DND-41 (cell line): Measurements from ENCODE around the gene PROZ.
A peak's percentile ranks its signal among the peaks of the same experiment; 100 is the strongest.

Experiments
- ATAC-seq: fragments of 200-7000 bp; cut with Tn5 transposase; 3 replicates; pipeline ENCODE4 v1.9.1; 2021; ENCODE audit warnings: low read depth; ENCODE audit not compliant: insufficient read depth
- DNase-seq: peaks from one replicate; pipeline ENCODE4 v3.0.0-alpha.2; 2020
- H2AFZ ChIP-seq: 2 replicates; pipeline ENCODE4 v1.6.0; 2012; ENCODE audit warnings: low read depth, low read length
- H3K27ac ChIP-seq: 2 replicates; pipeline ENCODE4 v1.5.1; 2012; ENCODE audit warnings: low read length, inconsistent platforms
- H3K27me3 ChIP-seq: fragments of 200-600 bp; sonication (generic); 2 replicates; pipeline ENCODE4 v1.6.0; 2012; ENCODE audit warnings: low read length, mild to moderate bottlenecking, inconsistent platforms; ENCODE audit not compliant: insufficient read depth, poor library complexity
- H3K36me3 ChIP-seq: 2 replicates; pipeline ENCODE4 v1.5.1; 2012; ENCODE audit warnings: low read length, inconsistent platforms; ENCODE audit not compliant: insufficient read depth
- H3K4me1 ChIP-seq: 2 replicates; pipeline ENCODE4 v1.5.1; 2012; ENCODE audit warnings: mild to moderate bottlenecking, low read length; ENCODE audit not compliant: insufficient read depth
- H3K4me2 ChIP-seq: 2 replicates; pipeline ENCODE4 v1.6.0; 2012; ENCODE audit warnings: mild to moderate bottlenecking, moderate library complexity, low read length, inconsistent platforms; ENCODE audit not compliant: insufficient read depth
- H3K4me3 ChIP-seq, 2 experiments: fragments of 200-600 bp in 1 of 2; shearing (Covaris generic) in 1 of 2; 2 replicates each; pipeline ENCODE4 v1.5.1; 2012 to 2016; ENCODE audit warnings: inconsistent platforms in 2 of 2, low read length in 2 of 2, mild to moderate bottlenecking in 2 of 2, low read depth in 1 of 2, moderate library complexity in 1 of 2
- H3K79me2 ChIP-seq: 2 replicates; pipeline ENCODE4 v1.6.0; 2012; ENCODE audit warnings: low read length, inconsistent platforms; ENCODE audit not compliant: insufficient read depth
- H3K9ac ChIP-seq: 2 replicates; pipeline ENCODE4 v1.6.0; 2012; ENCODE audit warnings: low read depth, mild to moderate bottlenecking, inconsistent platforms, low read length, moderate library complexity
- H3K9me3 ChIP-seq: 2 replicates; pipeline ENCODE4 v1.5.1; 2012; ENCODE audit warnings: low read length, moderate library complexity, mild to moderate bottlenecking, inconsistent platforms; ENCODE audit not compliant: insufficient read depth, severe bottlenecking
- H4K20me1 ChIP-seq: 2 replicates; pipeline ENCODE4 v1.6.0; 2012; ENCODE audit warnings: low read length; ENCODE audit not compliant: insufficient read depth
- CTCF ChIP-seq: IDR thresholded peaks from 2 replicates; pipeline ENCODE4 v1.5.1; 2012; ENCODE audit warnings: borderline replicate concordance, low read length, moderate library complexity, mild to moderate bottlenecking; ENCODE audit not compliant: poor library complexity, severe bottlenecking; ENCODE audit errors: extremely low read depth
- EZH2 ChIP-seq: IDR thresholded peaks from 3 replicates; pipeline ENCODE4 v1.6.1; 2012; ENCODE audit warnings: borderline replicate concordance, low read depth, mild to moderate bottlenecking, moderate library complexity, low read length, inconsistent platforms; ENCODE audit not compliant: severe bottlenecking

PROZ gene

GRCh38 chr13:113208421-113209335 lies 50.2 kb downstream of the PROZ start, which contains the start of gene PCID2:
TSS of gene PCID2 (minus strand) at chr13:113208669. CDS start at chr13:113208634, 35 bp downstream.
- H2AFZ ChIP-seq, result peak within 1 kb of the TSS; percentile 91
- peaks cover 70% of the 10 kb centered on the region for H3K4me1 ChIP-seq
- peaks cover 48% of the 10 kb centered on the region for H3K36me3 ChIP-seq

DNA sequence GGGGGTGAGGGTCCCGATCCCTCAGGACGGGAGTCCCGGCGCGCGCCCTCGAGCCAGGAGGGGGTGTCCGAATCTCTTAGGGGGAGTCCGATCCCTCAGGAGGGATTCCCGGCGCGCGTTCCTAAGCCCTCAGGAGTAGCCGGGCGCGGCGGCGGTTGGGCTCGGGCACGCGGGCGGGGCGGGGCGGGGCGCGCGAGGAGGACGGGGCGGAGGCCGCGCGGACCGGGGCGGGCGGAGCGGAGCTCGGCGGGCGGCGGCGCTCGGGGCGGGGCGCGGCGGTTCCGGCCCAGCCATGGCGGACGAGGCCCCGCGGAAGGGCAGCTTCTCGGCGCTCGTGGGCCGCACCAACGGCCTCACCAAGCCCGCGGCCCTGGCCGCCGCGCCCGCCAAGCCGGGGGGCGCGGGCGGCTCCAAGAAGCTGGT lies 50.9 kb downstream of the PROZ start, which contains the start of gene CUL4A:
TSS of gene CUL4A (plus strand) at position 278 of the 423 bp plus-strand sequence. CDS start at position 293, 15 bp downstream.
- Histone ChIP-seq H3K27ac (peak within 1 kb of the TSS; percentile 99), H2AFZ (peak within 1 kb of the TSS; percentile 91), H3K4me2 (peak within 1 kb of the TSS; percentile 84), H3K79me2 (peaks cover 91% of the 10 kb centered on the region), H3K4me3 (peak within 1 kb of the TSS; percentile 83 to 88), H3K36me3 (peaks cover 46% of the 10 kb centered on the region), H3K27me3 (no peaks in the 10 kb centered on the region), H3K9ac (peak within 1 kb of the TSS; percentile 99), H3K4me1 (peaks cover 68% of the 10 kb centered on the region), H3K9me3 (no peaks in the 10 kb centered on the region), H4K20me1 (peaks cover 57% of the 10 kb centered on the region)
- TF ChIP-seq EZH2 (no peak), CTCF (no peak)
- peak; percentile 78 for DNase-seq
- peak; percentile 55 for ATAC-seq

More at GRCh38 chr13:113208421-113209335, 50.2 kb downstream of the PROZ start, which contains the start of gene PCID2:
- H3K9ac ChIP-seq, result peak within 1 kb of the TSS; percentile 99
- H3K27me3 ChIP-seq, result no peaks in the 10 kb centered on the region
- ATAC-seq, result peak; percentile 77
- peak within 1 kb of the TSS; percentile 84 for H3K4me2 ChIP-seq
- peak; percentile 90 for DNase-seq
- H3K4me3 ChIP-seq, result peak within 1 kb of the TSS; percentile 83 to 88
- no peaks in the 10 kb centered on the region for H3K9me3 ChIP-seq
- H3K27ac ChIP-seq, result peak within 1 kb of the TSS; percentile 99
- peaks cover 57% of the 10 kb centered on the region for H4K20me1 ChIP-seq
- no peak for TF ChIP-seq CTCF
- TF ChIP-seq EZH2, result no peak
- peaks cover 91% of the 10 kb centered on the region for H3K79me2 ChIP-seq

GRCh38 chr13:113209759-113210421 lies 51.4 kb downstream of the PROZ start:
- TF ChIP-seq CTCF, result peak; percentile 7
- TF ChIP-seq EZH2, result no peak
- Histone ChIP-seq H4K20me1 (peaks cover 57% of the 10 kb centered on the region), H3K9me3 (no peaks in the 10 kb centered on the region), H3K4me2 (peak overlapping the region; percentile 84), H3K9ac (peak overlapping the region; percentile 99), H3K27me3 (no peaks in the 10 kb centered on the region), H3K36me3 (peaks cover 40% of the 10 kb centered on the region), H3K79me2 (peaks cover 91% of the 10 kb centered on the region), H3K4me3 (peak overlapping the region; percentile 83 to 88), H3K4me1 (peaks cover 66% of the 10 kb centered on the region), H3K27ac (peak overlapping the region; percentile 70), H2AFZ (peak overlapping the region; percentile 91)
- ATAC-seq (peak; percentile 35), DNase-seq (peak; percentile 61)
